ENCODE results near the gene NHS.

DNA sequence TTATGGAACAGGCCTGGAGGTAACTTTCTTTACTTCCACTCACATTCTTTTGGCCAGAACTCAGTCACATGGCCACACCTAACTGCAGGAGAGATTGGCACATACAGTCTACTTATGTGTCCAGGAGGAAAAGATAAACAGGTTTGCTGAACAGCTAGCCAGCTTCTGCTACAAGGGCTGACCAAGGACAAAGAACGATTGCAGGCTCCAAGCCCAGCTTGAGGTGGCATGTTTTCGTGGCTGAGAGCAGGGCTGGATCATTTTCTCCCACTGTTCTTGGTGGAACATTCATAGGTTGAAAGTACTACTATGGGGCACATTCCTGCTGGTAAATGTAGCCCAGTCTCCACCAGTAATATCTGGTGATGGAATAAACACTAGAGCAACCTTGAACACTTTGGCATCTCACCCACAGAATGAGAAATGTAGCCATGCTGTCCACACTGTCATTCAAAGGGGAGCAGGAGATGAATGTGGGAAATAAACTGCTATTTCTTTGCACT lies 28.2 kb downstream of the NHS start:
- TF ChIP-seq, protein P1, sequence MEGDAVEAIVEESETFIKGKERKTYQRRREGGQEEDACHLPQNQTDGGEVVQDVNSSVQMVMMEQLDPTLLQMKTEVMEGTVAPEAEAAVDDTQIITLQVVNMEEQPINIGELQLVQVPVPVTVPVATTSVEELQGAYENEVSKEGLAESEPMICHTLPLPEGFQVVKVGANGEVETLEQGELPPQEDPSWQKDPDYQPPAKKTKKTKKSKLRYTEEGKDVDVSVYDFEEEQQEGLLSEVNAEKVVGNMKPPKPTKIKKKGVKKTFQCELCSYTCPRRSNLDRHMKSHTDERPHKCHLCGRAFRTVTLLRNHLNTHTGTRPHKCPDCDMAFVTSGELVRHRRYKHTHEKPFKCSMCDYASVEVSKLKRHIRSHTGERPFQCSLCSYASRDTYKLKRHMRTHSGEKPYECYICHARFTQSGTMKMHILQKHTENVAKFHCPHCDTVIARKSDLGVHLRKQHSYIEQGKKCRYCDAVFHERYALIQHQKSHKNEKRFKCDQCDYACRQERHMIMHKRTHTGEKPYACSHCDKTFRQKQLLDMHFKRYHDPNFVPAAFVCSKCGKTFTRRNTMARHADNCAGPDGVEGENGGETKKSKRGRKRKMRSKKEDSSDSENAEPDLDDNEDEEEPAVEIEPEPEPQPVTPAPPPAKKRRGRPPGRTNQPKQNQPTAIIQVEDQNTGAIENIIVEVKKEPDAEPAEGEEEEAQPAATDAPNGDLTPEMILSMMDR (IDR thresholded peaks at IDR 0.05) = no peak
- TF ChIP-seq POLR2A (IDR thresholded peaks at IDR 0.05) = no peak
